ENCODE data around the gene CYBA.

DNA sequence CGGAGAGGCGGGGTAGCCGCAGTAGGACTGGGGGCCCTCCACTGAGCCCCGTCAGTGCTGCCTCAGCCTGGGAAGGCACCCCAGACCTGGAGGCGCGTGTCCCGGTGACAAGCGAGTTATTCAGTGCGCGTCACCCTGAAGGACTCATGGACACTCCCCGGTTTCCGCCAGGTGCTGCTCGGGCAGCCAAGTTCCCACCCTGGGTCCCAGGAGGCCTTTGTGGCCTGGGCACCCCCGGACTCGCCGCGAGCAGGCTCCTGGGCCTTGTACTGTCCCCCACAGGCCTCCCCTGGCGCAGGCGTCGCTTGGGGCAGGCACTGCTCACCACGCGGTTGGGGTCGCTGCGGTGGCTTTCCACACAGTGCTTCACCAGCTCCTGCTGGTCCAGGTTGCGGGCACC is 47.8 kb upstream of the CYBA start:
- TF ChIP-seq POLR2A (IDR thresholded peaks at IDR 0.05) = no peak
- TF ChIP-seq, protein P1, sequence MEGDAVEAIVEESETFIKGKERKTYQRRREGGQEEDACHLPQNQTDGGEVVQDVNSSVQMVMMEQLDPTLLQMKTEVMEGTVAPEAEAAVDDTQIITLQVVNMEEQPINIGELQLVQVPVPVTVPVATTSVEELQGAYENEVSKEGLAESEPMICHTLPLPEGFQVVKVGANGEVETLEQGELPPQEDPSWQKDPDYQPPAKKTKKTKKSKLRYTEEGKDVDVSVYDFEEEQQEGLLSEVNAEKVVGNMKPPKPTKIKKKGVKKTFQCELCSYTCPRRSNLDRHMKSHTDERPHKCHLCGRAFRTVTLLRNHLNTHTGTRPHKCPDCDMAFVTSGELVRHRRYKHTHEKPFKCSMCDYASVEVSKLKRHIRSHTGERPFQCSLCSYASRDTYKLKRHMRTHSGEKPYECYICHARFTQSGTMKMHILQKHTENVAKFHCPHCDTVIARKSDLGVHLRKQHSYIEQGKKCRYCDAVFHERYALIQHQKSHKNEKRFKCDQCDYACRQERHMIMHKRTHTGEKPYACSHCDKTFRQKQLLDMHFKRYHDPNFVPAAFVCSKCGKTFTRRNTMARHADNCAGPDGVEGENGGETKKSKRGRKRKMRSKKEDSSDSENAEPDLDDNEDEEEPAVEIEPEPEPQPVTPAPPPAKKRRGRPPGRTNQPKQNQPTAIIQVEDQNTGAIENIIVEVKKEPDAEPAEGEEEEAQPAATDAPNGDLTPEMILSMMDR (IDR thresholded peaks at IDR 0.05) = no peak

Measured in uterus (tissue), 2 donors.